NCI-H146 (cell line): Measurements from ENCODE around the gene FBN2.
"Not testable (repeated sequence)": the region's sequence is repeated elsewhere in the genome, so short reads cannot be mapped to it uniquely, and the experiment has no call there.

Experiments used
- DNase-seq: peaks from one replicate; lab custom pipeline; 2025; lab: John Stamatoyannopoulos, UW

FBN2 gene

GRCh38 chr5:128358826-128359225 lies 179.2 kb downstream of the FBN2 start:
- no peak for DNase-seq

GRCh38 chr5:128357226-128357625 lies 180.8 kb downstream of the FBN2 start:
- no peak for DNase-seq

DNA sequence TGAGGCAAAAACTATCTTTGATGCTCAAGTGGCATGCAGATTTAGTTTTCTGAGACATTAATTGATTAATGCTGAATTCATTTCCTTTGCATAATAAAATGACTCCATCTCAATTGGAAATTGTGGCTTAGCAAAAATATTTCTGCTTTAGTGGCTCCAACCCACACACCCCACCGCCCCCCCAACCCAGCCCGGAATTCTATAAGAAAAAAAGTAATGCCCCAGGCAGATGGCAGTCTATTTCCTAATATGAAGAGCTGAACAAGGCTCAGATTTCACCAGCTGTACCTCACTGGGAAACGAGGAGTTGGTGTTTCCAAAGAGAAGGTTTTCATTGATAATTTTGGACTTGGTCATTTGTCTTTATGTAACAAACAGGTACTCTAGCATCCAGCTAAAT lies 182.1 kb downstream of the FBN2 start:
- peak; percentile 40 for DNase-seq

DNA sequence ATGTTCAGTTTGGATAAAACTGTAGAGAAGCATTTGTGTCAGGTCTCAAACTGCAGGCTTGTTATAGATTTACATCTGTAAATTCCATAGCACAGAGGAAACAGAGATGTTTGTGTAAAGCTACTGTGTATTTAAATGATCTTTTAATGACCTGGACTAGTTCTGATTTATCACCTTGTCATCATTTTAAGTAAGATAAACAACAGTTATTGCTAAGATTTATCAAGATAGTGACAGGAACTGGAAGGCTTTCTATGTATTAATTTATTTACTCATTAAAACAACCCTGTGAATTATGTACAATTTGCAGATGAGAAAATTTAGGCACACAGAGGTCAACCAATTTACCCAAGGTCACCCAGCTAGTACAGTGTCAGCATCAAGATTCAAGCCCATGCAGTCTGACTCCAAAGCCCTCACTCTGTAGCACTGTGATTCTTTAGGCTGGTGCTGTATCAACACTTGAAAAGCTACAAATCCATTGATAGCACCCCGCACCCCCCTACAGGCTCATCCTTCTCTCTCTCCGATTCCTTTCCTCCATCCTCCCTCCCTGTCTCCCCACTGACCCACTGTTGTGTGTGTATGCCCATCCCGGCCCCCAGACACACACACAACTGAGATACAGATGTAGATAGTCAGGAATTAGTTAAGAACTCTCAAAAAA lies 184.5 kb downstream of the FBN2 start:
- no peak for DNase-seq

GRCh38 chr5:128350705-128351104 lies 187.3 kb downstream of the FBN2 start:
- peak; percentile 56 for DNase-seq

GRCh38 chr5:128349044-128349858 lies 188.8 kb downstream of the FBN2 start:
- peak; percentile 96 for DNase-seq

DNA sequence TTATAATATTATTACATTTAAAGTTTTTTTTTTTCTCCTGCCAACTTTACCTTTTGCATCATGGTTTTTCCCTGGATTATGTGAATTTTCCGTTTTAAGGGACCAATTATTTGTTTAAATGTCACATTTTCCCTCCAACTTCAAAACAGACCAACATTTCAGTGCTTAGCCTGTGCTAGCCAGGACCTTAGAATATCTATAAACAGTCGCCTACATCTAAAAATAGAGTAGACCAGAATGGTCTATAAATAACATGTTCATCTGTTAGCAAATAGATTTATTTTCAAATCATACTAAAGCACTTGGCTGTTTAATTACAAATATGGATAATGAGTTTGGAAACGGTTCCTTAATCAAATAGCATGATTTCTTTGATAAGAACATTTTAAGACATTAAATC lies 192.0 kb downstream of the FBN2 start:
- no peak for DNase-seq

DNA sequence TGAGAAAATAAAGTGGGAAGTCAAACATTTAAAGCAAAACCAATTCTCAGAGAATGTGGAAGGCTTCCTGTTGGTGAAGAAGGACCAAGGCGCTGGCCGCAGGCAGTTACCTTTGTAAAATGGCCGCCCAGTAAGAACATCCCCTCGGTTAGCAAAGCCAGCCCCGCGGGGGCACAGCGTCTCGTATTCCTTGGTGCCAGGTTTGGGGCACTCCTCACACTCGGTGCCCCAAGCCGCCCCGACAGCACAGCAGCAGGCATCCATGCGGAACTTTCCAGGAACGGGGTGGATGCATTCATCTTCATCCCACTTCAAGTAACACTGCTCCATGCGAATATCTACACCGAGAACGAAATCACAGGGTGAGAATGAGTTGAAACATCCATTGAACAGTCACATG lies 192.8 kb downstream of the FBN2 start:
- no peak for DNase-seq

DNA sequence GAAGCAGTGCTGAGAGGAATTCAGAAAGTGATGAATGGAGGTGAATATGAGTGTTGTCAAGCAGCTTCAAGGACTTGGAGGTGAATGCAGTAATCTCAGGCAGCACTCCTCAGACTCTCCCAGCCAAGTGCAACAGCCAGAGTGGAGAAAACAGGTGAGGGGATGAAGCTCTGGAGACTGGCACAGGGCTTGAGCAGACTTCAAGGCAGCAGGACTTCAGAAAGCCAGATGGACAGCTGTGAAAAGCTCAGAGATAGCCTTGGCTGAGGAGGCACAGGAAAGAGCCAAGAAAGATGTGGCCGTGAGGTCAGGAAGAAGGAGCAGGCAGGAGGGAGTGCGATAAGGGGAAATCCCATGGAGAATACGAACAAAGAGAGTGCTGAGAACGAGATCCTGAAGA lies 194.9 kb downstream of the FBN2 start:
- DNase-seq, result no peak

DNA sequence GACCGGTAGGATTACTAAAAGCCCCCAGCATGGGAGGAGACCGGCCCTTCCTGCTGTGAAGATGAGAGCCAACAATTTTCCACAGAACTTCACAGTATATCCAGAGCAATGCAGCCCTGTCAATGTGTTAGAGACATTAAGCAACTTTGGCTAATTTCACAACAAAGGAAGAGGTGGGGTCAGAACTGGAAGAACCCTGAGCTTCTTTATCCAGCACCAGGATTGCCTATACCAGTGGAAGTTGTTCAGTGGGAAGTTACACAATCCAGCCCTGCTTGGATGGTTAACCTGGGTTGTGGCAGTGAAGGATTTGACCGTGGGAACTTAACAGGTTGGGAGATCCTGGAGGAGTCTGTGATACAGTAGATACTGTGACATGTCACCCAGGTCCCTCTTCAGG lies 197.0 kb downstream of the FBN2 start:
- DNase-seq, result no peak

DNA sequence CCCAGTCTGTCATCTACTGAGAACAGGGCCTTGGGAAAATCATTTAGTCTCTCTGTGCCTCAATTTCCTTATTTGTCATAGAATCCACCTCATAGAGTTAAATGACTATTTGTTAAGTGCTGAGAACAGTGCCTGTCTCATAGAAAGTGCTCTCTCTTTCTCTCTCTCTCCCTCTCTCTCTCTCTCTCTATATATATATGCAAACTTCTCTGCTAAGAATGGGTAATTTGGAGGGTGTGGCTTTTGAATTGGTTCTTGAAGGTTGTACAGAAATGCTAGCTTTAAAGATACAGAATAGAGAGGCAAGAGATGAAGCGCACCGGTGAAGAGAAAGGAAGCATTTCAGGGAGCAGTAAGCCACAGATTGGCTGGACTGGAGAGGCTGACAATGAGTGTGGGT lies 197.4 kb downstream of the FBN2 start:
- no peak for DNase-seq

DNA sequence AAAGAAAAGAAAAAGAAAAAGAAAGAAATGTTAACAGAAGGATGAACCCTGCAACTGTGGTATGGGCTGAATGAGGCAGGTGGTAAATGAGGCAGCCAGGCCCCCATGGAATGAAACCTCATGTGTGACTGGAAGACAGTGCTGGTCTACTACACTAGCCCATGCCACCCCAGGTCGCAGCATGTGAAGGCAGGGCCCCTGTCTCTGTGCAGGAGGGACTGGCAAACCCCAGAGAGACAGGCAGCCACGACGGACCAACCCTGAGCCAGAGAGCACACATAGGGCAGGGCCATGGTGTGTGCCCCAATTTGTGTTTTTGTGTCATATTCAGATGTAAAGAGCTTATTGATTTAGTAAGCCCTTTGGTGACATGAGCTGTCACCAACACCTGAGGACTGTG lies 198.5 kb downstream of the FBN2 start:
- no peak for DNase-seq

DNA sequence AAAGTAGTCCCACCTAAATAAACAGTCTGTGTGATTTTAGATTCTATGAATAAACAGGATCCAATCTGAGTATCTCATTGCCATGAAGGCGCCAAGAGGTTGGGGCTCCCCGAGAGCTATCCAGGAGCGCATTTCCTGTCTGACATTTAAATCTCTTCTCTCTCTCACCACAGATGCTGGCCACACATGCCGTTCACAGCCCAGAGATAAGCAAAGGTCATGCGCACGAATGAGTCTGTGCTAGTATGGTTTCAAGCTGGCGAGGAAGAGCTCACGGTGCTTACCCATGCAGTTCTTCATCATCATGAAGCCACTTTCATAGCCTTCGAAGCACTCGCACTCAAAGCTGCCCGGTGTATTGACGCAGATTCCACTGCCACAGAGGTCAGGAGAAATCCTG lies 199.4 kb downstream of the FBN2 start:
- no peak for DNase-seq

GRCh38 chr5:128335339-128335738 lies 202.7 kb downstream of the FBN2 start:
- DNase-seq, result no peak

DNA sequence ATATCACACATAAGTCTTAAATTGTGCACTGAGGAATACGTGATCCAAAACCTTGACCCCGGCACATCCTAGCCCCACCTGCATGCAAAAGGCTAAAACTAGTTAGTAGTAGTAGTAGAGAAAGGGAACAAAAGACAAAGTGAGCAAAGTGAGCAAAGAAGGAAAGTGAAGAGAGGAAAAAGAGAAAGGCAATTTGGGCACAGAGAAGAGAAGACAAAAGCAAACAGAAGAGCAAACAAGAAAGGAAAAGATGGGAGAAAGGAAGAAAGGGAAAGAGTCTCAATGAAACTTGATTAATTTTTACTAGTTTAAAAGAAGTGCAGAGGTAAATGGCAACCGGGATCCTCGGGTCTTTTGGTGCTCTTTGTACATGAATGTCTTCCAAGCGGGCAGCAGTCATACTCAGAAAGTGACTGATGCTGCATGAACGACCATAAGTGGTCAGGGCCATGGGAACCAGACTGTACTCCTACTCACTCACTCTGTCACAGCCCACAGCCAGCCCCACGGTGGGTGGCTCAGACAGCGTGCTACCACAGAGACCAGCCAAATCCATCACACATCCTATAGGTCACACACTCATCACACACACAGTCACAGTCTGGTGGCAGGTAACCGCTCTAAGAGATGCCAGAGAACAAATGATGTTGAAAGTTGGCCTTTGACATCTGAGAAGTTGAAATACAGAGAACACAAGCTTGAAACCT lies 203.9 kb downstream of the FBN2 start:
- no peak for DNase-seq

DNA sequence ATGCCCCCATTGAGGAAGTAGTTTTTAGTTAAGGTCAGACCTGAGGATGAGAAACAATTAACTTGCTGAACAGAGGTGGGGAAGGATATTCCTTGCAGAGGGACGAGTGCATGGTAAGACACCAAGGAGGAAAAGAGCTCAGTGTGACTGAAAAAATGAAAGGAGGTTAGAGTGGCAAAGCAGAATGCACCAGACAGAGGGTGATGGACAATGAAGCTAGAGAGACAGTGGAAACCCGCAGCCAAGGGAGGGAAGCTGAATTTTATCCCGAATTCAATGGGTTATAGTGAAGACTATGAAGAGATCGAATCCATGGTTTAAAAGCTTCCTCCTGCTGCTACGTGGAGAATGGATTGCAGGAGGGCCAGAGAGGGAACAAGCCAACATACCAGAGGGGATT lies 206.8 kb downstream of the FBN2 start:
- no peak for DNase-seq

- no peak for DNase-seq
Observed at GRCh38 chr5:128329386-128329939, 208.6 kb downstream of the FBN2 start.

- DNase-seq, result no peak
Observed at GRCh38 chr5:128328446-128328845, 209.6 kb downstream of the FBN2 start.

GRCh38 chr5:128328007-128328406 lies 210.0 kb downstream of the FBN2 start:
- no peak for DNase-seq

DNA sequence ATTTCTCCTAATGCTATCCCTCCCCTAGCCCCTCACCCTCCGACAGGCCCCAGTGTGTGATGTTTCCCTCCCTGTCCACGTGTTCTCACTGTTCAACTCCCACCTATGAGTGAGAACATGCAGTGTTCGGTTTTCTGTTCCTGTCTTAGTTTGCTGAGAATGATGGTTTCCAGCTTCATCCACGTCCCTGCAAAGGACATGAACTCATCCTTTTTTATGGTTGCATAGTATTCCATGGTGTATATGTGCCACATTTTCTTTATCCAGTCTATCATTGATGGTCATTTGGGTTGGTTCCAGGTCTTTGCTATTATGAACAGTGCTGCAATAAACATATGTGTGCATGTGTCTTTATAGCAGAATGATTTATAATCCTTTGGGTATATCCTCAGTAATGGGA lies 216.6 kb downstream of the FBN2 start:
- DNase-seq, result not testable (repeated sequence)

DNA sequence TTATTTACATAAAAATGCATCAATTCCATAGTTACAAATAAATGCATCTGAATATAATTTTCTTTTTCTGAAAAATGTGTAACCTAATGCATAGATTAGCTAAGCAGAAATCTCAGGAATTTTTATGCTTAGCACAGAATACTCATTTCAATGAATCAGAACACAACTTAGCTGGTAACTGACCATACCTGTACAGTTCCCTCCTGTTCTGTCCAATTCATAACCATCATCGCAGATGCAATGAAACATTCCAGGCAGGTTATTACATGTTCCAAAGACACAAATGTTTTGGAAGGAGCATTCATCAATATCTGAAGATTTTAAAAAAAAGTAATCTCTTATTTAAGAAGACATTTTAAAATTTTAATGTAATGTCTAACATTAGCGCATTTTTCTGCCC lies 219.4 kb downstream of the FBN2 start:
- no peak for DNase-seq

- DNase-seq, result no peak
Observed at GRCh38 chr5:128317481-128317880, 220.6 kb downstream of the FBN2 start.

- DNase-seq, result no peak
Observed at GRCh38 chr5:128315671-128316070, 222.4 kb downstream of the FBN2 start.
